Spleen (tissue), 11 donors: ENCODE measurements around the gene ADAM15. TPM values are rescaled to one million over a fixed set of nuclear protein-coding genes. Genes with fewer than 3 reads are reported as not detected.
A peak's percentile ranks its signal among the peaks of the same experiment; 100 is the strongest.

ENCODE experiments used
- DNase-seq: peaks from one replicate; pipeline ENCODE4 v3.0.0-alpha.2; 2020
- H3K27ac ChIP-seq, 8 donors: fragments of 200-600 bp; sonication (generic) in 7 of 8; 1 replicate in 4 of 8; 2 replicates in 4 of 8; pipeline versions ENCODE4 v1.5.0 to v1.8.0; 2016 to 2021; ENCODE audit warnings: inconsistent platforms in 4 of 8, mild to moderate bottlenecking in 4 of 8, moderate library complexity in 1 of 8
- H3K27me3 ChIP-seq, 7 donors: fragments of 200-600 bp; sonication (generic) in 6 of 7; replicated peaks in 1 of 7; 1 replicate in 4 of 7; 2 replicates in 3 of 7; pipeline versions ENCODE4 v1.5.0 to v1.8.0; 2016 to 2021; ENCODE audit warnings: inconsistent platforms in 3 of 7, mild to moderate bottlenecking in 1 of 7
- H3K36me3 ChIP-seq, 6 donors: fragments of 200-600 bp; sonication (generic) in 5 of 6; 1 replicate in 4 of 6; 2 replicates in 2 of 6; pipeline versions ENCODE4 v1.5.0 to v1.8.0; 2016 to 2021; ENCODE audit warnings: inconsistent platforms in 2 of 6
- H3K4me1 ChIP-seq, 6 donors: fragments of 200-600 bp; sonication (generic) in 5 of 6; 1 replicate in 3 of 6; 2 replicates in 3 of 6; pipeline versions ENCODE4 v1.5.0 to v1.8.0; 2016 to 2021; ENCODE audit warnings: inconsistent platforms in 3 of 6
- H3K4me3 ChIP-seq, 8 donors: fragments of 200-600 bp; sonication (generic) in 7 of 8; 1 replicate in 4 of 8; 2 replicates in 4 of 8; pipeline versions ENCODE4 v1.5.0 to v1.8.0; 2016 to 2021; ENCODE audit warnings: inconsistent platforms in 4 of 8, mild to moderate bottlenecking in 4 of 8, moderate library complexity in 2 of 8
- H3K9me3 ChIP-seq, 8 donors: fragments of 200-600 bp; sonication (generic) in 7 of 8; 1 replicate in 4 of 8; 2 replicates in 4 of 8; pipeline versions ENCODE4 v1.5.0 to v1.8.0; 2016 to 2021; ENCODE audit warnings: inconsistent platforms in 4 of 8
- CTCF ChIP-seq, 11 experiments: fragments of 200-600 bp in 7 of 11; fragments of 450-650 bp in 4 of 11; sonication (generic) in 4 of 11; IDR thresholded peaks in 8 of 11; conservative IDR thresholded peaks in 3 of 11; 1 replicate in 7 of 11; 2 replicates in 4 of 11; pipeline versions ENCODE4 v1.4.0 to v1.8.0; 2016 to 2021; ENCODE audit warnings: antibody characterized with exemption in 11 of 11, inconsistent platforms in 4 of 11, mild to moderate bottlenecking in 1 of 11
- POLR2A ChIP-seq, 3 donors: fragments of 450-650 bp; IDR thresholded peaks; one replicate each; pipeline ENCODE4 v1.5.1; 2017; ENCODE audit warnings: antibody characterized with exemption in 3 of 3, mild to moderate bottlenecking in 1 of 3
- POLR2AphosphoS5 ChIP-seq, 3 donors: sonication (generic); formaldehyde crosslinking; IDR thresholded peaks; one replicate each; pipeline ENCODE4 v1.5.1; 2017; ENCODE audit warnings: antibody characterized with exemption in 3 of 3
- WGBS, 5 donors: extraction: QIAGEN DNeasy Blood & Tissue Kit in 3 of 5; methylation state at CpG; one replicate each; pipeline versions ENCODE4 v1.1.5 to v1.1.7; 2013 to 2018; 5-methylcytosine and 5-hydroxymethylcytosine counted together
- intact Hi-C: fragments of 100-400 bp; cut with DNase I; formaldehyde crosslinking; loops from one replicate; pipeline ENCODE4 v1.15.0; 2023; ENCODE audit warnings: low total_unique reads
- polyA plus RNA-seq, 3 donors: library from polyadenylated mRNA; stranded (reverse); fragments of 200-250 nt; gene quantifications; one replicate each; pipeline ENCODE4 v1.2.1, GENCODE V29; 2013
- total RNA-seq, 7 donors: library from RNA; depleted of rRNA in 3 of 7; stranded (reverse); fragments of >200 nt in 3 of 7; fragmentation: NEBNext Ultra II Directional in 4 of 7; extraction: Animal tissue kit (Norgen Biotek cat#: 25700) in 4 of 7; gene quantifications; one replicate each; pipeline versions ENCODE4 v1.1.0 to v1.2.1, GENCODE V29; 2016 to 2021
- donor health status: healthy with polysubstance abuse.
- donor health status: DM: no; HTN: no; CAD: no; lungs with moderate emphysema.
- donor health status: DM: no; HTN: no; CAD: no.
- donor health status: Bipolar disorder and iron deficiency.
- donor health status: healthy.
- donor health status: DM: no; HTN: no; CAD: no.
- donor health status: DM: yes; HTN: yes; CAD: no.

ADAM15 gene
- total and polyA plus RNA-seq, 10 donors = 70.8 to 313 (median 86.6) TPM

GRCh38 chr1:155014709-155015508 lies 36.2 kb upstream of the ADAM15 start:
- TF ChIP-seq POLR2AphosphoS5 (IDR thresholded peaks at IDR 0.05) (peak in 1 of 3 donors; percentile 55), POLR2A (IDR thresholded peaks at IDR 0.05) (no peak), CTCF (IDR thresholded peaks at IDR 0.05 in 8 of 11, conservative IDR thresholded peaks at IDR 0.05 in 3 of 11) (no peak)
- Histone ChIP-seq H3K9me3 (no peaks in the 10 kb centered on the region), H3K27ac (peak overlapping the region in 5 of 8 donors; percentile 29 to 99 (median 96)), H3K4me1 (peaks cover 47 to 100% (median 96%) of the 10 kb centered on the region in 6 donors), H3K4me3 (no peak overlapping the region), H3K36me3 (peaks cover 0 to 45% (median 19%) of the 10 kb centered on the region in 6 donors), H3K27me3 (no peaks in the 10 kb centered on the region)
- DNase-seq = no peak
- intact Hi-C loops = no loop called here
- 88 to 96% (median 91%) methylated on average over 15 to 31 of the region's 31 CpGs for WGBS, 5 donors

GRCh38 chr1:155015527-155016230 lies 35.4 kb upstream of the ADAM15 start:
- intact Hi-C loops = no loop called here

GRCh38 chr1:155016231-155016831 lies 34.8 kb upstream of the ADAM15 start:
- H3K4me1 ChIP-seq = peaks cover 47 to 87% (median 82%) of the 10 kb centered on the region in 6 donors
- peak; percentile 88 for DNase-seq
- 47 to 65% (median 63%) methylated on average over 21 to 26 of the region's 26 CpGs for WGBS, 5 donors

More at GRCh38 chr1:155015527-155016230, 35.4 kb upstream of the ADAM15 start:
- H3K4me3 ChIP-seq = peak overlapping the region in 1 of 8 donors; percentile 72
- H3K36me3 ChIP-seq = peaks cover 0 to 45% (median 19%) of the 10 kb centered on the region in 6 donors
- no peak for TF ChIP-seq POLR2A (IDR thresholded peaks at IDR 0.05)
- peak in 1 of 3 donors; percentile 52 for TF ChIP-seq POLR2AphosphoS5 (IDR thresholded peaks at IDR 0.05)
- H3K27me3 ChIP-seq = no peaks in the 10 kb centered on the region
- H3K9me3 ChIP-seq = no peaks in the 10 kb centered on the region
- peak overlapping the region in 7 of 8 donors; percentile 78 to 99 (median 88) for H3K27ac ChIP-seq
- 85 to 90% (median 86%) methylated on average over 16 of the region's 16 CpGs for WGBS, 5 donors
- DNase-seq = peak; percentile 82
- peaks cover 47 to 93% (median 89%) of the 10 kb centered on the region in 6 donors for H3K4me1 ChIP-seq

More at GRCh38 chr1:155016231-155016831, 34.8 kb upstream of the ADAM15 start:
- H3K27me3 ChIP-seq = no peaks in the 10 kb centered on the region
- TF ChIP-seq CTCF (IDR thresholded peaks at IDR 0.05 in 8 of 11, conservative IDR thresholded peaks at IDR 0.05 in 3 of 11) (no peak), POLR2AphosphoS5 (IDR thresholded peaks at IDR 0.05) (peak; percentile 81 to 91 (median 81))
- H3K27ac ChIP-seq = peak overlapping the region; percentile 78 to 99 (median 87)
- peak overlapping the region in 2 of 8 donors; percentile 49 to 72 for H3K4me3 ChIP-seq
- no peaks in the 10 kb centered on the region for H3K9me3 ChIP-seq
- H3K36me3 ChIP-seq = peaks cover 0 to 39% (median 19%) of the 10 kb centered on the region in 6 donors
- intact Hi-C loops = no loop called here
